Loucy (cell line): ENCODE results near the gene L3MBTL4.

Source experiments
- H2AFZ ChIP-seq: fragments of 200-600 bp; sonication (generic); 2 replicates; pipeline ENCODE4 v1.6.0; 2016; ENCODE audit warnings: antibody characterized with exemption, mild to moderate bottlenecking, low read length, moderate library complexity
- H3F3A ChIP-seq: fragments of 200-600 bp; 2 replicates; pipeline ENCODE4 v1.6.0; 2016; ENCODE audit warnings: antibody characterized with exemption, low read depth, mild to moderate bottlenecking
- H3K27me3 ChIP-seq: fragments of 200-600 bp; sonication (generic); 2 replicates; pipeline ENCODE4 v1.6.1; 2014; ENCODE audit warnings: low read length, mild to moderate bottlenecking; ENCODE audit not compliant: insufficient read depth, poor library complexity, severe bottlenecking
- H3K36me3 ChIP-seq: fragments of 200-600 bp; sonication (generic); 2 replicates; pipeline ENCODE4 v1.6.1; 2016; ENCODE audit warnings: low read length; ENCODE audit not compliant: insufficient read depth
- H3K4me1 ChIP-seq: fragments of 200-600 bp; sonication (generic); 2 replicates; pipeline ENCODE4 v1.5.1; 2014; ENCODE audit warnings: low read length, mild to moderate bottlenecking; ENCODE audit not compliant: insufficient read depth, poor library complexity, severe bottlenecking
- H3K4me2 ChIP-seq: fragments of 200-600 bp; sonication (generic); 2 replicates; pipeline ENCODE4 v1.6.0; 2014; ENCODE audit warnings: antibody characterized with exemption, low read length, low read depth, mild to moderate bottlenecking; ENCODE audit not compliant: poor library complexity, severe bottlenecking
- H3K4me3 ChIP-seq: fragments of 200-600 bp; sonication (generic); 2 replicates; pipeline ENCODE4 v1.5.1; 2014; ENCODE audit warnings: low read length, mild to moderate bottlenecking, mixed read lengths; ENCODE audit not compliant: poor library complexity, severe bottlenecking
- H3K79me2 ChIP-seq: fragments of 200-600 bp; sonication (generic); 2 replicates; pipeline ENCODE4 v1.6.1; 2014; ENCODE audit warnings: low read length; ENCODE audit not compliant: insufficient read depth
- H3K9ac ChIP-seq: fragments of 200-600 bp; sonication (generic); 2 replicates; pipeline ENCODE4 v1.6.0; 2014; ENCODE audit warnings: mild to moderate bottlenecking, low read depth, low read length, moderate library complexity; ENCODE audit not compliant: poor library complexity, severe bottlenecking
- H3K9me2 ChIP-seq: fragments of 200-600 bp; sonication (generic); replicated peaks from 2 replicates; pipeline ENCODE4 v1.6.1; 2016; ENCODE audit warnings: low read depth, low read length, mixed read lengths
- H3K9me3 ChIP-seq: fragments of 200-600 bp; sonication (generic); 2 replicates; pipeline ENCODE4 v1.6.1; 2014; ENCODE audit warnings: mild to moderate bottlenecking, antibody characterized with exemption, low read length, low read depth; ENCODE audit not compliant: insufficient read depth
- H4K20me1 ChIP-seq: fragments of 200-600 bp; sonication (generic); 2 replicates; pipeline ENCODE4 v1.6.0; 2014; ENCODE audit warnings: antibody characterized with exemption, low read length, mild to moderate bottlenecking; ENCODE audit not compliant: insufficient read depth, poor library complexity, severe bottlenecking
- CTCF ChIP-seq: fragments of 200-600 bp; sonication (generic); conservative IDR thresholded peaks from 2 replicates; pipeline ENCODE4 v1.5.1; 2014; ENCODE audit warnings: mild to moderate bottlenecking, antibody characterized with exemption, low read length
- EZH2phosphoT487 ChIP-seq: fragments of 200-600 bp; IDR thresholded peaks from 2 replicates; pipeline ENCODE4 v1.6.1; 2018; ENCODE audit warnings: antibody characterized with exemption, mild to moderate bottlenecking, moderate library complexity, borderline replicate concordance

Gene L3MBTL4

GRCh38 chr18:6174983-6175745 is 239.5 kb downstream of the L3MBTL4 start:
- H3K4me2 ChIP-seq: no peak overlapping the region
- H2AFZ ChIP-seq: no peak overlapping the region
- TF ChIP-seq EZH2phosphoT487 (no peak), CTCF (no peak)
- peaks cover 3% of the 10 kb centered on the region; the same call in 1 of the 2 replicates for H3K9me3 ChIP-seq
- H3K79me2 ChIP-seq: no peaks in the 10 kb centered on the region
- H3K36me3 ChIP-seq: no peaks in the 10 kb centered on the region
- no peaks in the 10 kb centered on the region for H3K27me3 ChIP-seq
- H3K9me2 ChIP-seq: no peaks in the 10 kb centered on the region
- H3K9ac ChIP-seq: no peak overlapping the region
- H4K20me1 ChIP-seq: no peaks in the 10 kb centered on the region
- H3K4me3 ChIP-seq: no peak overlapping the region
- no peaks in the 10 kb centered on the region for H3F3A ChIP-seq
- H3K4me1 ChIP-seq: no peaks in the 10 kb centered on the region

GRCh38 chr18:6170604-6171003 is 244.1 kb downstream of the L3MBTL4 start:
- no peak overlapping the region for H2AFZ ChIP-seq
- no peaks in the 10 kb centered on the region for H3K9me2 ChIP-seq
- H3K4me3 ChIP-seq: no peak overlapping the region
- H3K4me1 ChIP-seq: no peaks in the 10 kb centered on the region
- H3K27me3 ChIP-seq: no peaks in the 10 kb centered on the region
- H3K9me3 ChIP-seq: peaks cover 3% of the 10 kb centered on the region; the same call in 1 of the 2 replicates
- H4K20me1 ChIP-seq: no peaks in the 10 kb centered on the region
- no peaks in the 10 kb centered on the region for H3K79me2 ChIP-seq
- no peak for TF ChIP-seq EZH2phosphoT487
- TF ChIP-seq CTCF: no peak
- H3K9ac ChIP-seq: no peak overlapping the region
- H3K4me2 ChIP-seq: no peak overlapping the region
- no peaks in the 10 kb centered on the region for H3F3A ChIP-seq
- H3K36me3 ChIP-seq: no peaks in the 10 kb centered on the region

GRCh38 chr18:6161549-6161948 is 253.2 kb downstream of the L3MBTL4 start:
- H4K20me1 ChIP-seq: no peaks in the 10 kb centered on the region
- no peaks in the 10 kb centered on the region for H3F3A ChIP-seq
- H3K9ac ChIP-seq: no peak overlapping the region
- no peaks in the 10 kb centered on the region for H3K4me1 ChIP-seq
- H3K36me3 ChIP-seq: no peaks in the 10 kb centered on the region
- no peak overlapping the region for H2AFZ ChIP-seq
- TF ChIP-seq CTCF: no peak
- no peak for TF ChIP-seq EZH2phosphoT487
- no peak overlapping the region for H3K4me2 ChIP-seq
- no peaks in the 10 kb centered on the region for H3K9me2 ChIP-seq
- peaks cover 4% of the 10 kb centered on the region for H3K9me3 ChIP-seq
- H3K4me3 ChIP-seq: no peak overlapping the region
- no peaks in the 10 kb centered on the region for H3K79me2 ChIP-seq
- H3K27me3 ChIP-seq: no peaks in the 10 kb centered on the region
